Measurements from ENCODE around the gene ENSA. TPM values are rescaled to one million over a fixed set of nuclear protein-coding genes. Genes with fewer than 3 reads are reported as not detected.
"Not testable (repeated sequence)": the region's sequence is repeated elsewhere in the genome, so short reads cannot be mapped to it uniquely, and the experiment has no call there.

The ENSA gene
- total RNA-seq, 4 donors from 2014 or later, result 110 to 212 (median 141) TPM

DNA sequence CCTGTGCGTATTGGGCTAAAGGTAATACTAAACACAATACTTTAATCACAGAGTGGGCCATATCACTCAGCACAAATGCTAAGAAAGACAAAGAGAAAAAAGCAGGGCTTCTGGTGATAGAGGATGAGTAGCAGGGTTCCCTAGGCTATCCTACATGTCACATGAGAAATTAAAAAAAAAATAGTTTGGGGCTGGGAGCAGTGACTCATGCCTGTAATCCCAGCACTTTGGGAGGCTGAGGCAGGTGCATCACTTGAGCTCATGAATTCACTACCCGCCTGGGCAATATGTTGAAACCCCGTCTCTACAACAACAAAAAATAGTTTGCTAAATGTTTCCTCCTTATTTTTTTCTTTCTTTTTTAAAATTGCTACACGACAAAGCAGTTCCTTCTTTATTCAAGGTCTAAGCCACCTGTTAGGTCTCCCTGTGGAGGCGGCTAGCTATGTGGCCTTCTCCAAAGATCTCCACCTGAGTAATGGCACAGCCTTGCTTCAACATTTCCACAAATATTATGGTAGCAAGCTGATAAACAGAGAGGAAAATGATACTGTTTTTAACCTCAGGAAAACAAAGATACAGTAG lies 1.5 kb downstream of the ENSA start:
- peak overlapping the region in 3 of 4 donors; percentile 96 to 97 (median 96) for H3K27ac ChIP-seq (replicated peaks in 1 of 4)
- H3K4me3 ChIP-seq, result peak overlapping the region; percentile 61 to 87 (median 70)
- H3K4me1 ChIP-seq, result peaks cover 23 to 33% (median 31%) of the 10 kb centered on the region in 4 donors
- 80% methylated on average over 5 of the region's 5 CpGs for WGBS
- H3K36me3 ChIP-seq, result peaks cover 42 to 49% (median 47%) of the 10 kb centered on the region in 4 donors
- intact Hi-C loops (cut with DNase I), result no loop called here
- DNase-seq (ENCODE audit: extremely low spot score), result no peak
- H3K9me3 ChIP-seq, result no peaks in the 10 kb centered on the region
- no peaks in the 10 kb centered on the region for H3K27me3 ChIP-seq
- TF ChIP-seq EP300 (IDR thresholded peaks at IDR 0.05) (no peak), POLR2AphosphoS5 (IDR thresholded peaks at IDR 0.05) (no peak), POLR2A (IDR thresholded peaks at IDR 0.05; ENCODE audit: low read depth) (no peak)
- TF ChIP-seq, protein P1, sequence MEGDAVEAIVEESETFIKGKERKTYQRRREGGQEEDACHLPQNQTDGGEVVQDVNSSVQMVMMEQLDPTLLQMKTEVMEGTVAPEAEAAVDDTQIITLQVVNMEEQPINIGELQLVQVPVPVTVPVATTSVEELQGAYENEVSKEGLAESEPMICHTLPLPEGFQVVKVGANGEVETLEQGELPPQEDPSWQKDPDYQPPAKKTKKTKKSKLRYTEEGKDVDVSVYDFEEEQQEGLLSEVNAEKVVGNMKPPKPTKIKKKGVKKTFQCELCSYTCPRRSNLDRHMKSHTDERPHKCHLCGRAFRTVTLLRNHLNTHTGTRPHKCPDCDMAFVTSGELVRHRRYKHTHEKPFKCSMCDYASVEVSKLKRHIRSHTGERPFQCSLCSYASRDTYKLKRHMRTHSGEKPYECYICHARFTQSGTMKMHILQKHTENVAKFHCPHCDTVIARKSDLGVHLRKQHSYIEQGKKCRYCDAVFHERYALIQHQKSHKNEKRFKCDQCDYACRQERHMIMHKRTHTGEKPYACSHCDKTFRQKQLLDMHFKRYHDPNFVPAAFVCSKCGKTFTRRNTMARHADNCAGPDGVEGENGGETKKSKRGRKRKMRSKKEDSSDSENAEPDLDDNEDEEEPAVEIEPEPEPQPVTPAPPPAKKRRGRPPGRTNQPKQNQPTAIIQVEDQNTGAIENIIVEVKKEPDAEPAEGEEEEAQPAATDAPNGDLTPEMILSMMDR (IDR thresholded peaks at IDR 0.05), result no peak

DNA sequence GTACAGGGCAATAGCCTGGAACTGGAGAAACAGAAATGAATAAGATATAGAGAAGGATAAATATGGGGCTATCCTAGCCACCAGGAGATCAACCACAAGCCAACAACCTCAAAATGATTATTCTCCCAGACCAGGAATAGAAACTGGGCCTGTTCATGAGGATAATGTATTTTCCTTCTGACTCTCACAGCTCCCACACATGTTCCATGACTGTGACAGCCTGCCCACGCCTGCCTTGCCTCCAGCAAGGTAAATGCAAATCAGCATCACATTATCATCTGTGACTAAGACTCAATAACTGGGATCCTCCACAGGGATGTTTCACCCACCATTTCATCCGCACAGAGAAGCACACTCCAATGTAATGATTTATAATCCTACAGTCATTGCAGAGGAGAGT lies 3.3 kb downstream of the ENSA start:
- Histone ChIP-seq H3K27me3 (no peaks in the 10 kb centered on the region), H3K4me1 (peaks cover 40 to 49% (median 47%) of the 10 kb centered on the region in 4 donors), H3K27ac (replicated peaks in 1 of 4) (no peak overlapping the region), H3K36me3 (peaks cover 42 to 60% (median 53%) of the 10 kb centered on the region in 4 donors), H3K4me3 (no peak overlapping the region), H3K9me3 (no peaks in the 10 kb centered on the region)
- intact Hi-C loops (cut with DNase I), result no loop called here
- no peak for DNase-seq (ENCODE audit: extremely low spot score)
- 89% methylated on average over 2 of the region's 2 CpGs for WGBS
- no peak for TF ChIP-seq POLR2A (IDR thresholded peaks at IDR 0.05; ENCODE audit: low read depth)
- TF ChIP-seq, protein P1 (IDR thresholded peaks at IDR 0.05), result no peak
- no peak for TF ChIP-seq POLR2AphosphoS5 (IDR thresholded peaks at IDR 0.05)
- TF ChIP-seq EP300 (IDR thresholded peaks at IDR 0.05), result no peak

DNA sequence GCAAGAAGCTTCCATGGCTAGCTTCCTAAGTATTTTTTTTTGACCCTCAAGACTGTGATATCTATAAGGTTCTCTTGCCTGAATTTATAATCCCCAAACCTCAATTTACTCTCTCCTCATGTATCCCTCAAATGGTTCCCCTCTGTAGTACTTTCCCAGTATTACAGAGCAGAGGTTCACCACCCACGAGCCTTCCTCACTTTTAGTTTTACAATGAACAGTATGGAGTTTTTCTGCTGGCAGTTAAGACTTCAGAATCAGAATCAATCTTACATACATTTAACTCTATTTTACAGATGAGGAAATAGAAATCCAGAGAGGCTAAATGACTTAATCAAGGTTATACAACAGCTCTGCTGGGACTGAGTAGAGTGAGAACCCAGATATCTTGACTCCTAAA lies 4.9 kb downstream of the ENSA start:
- peaks cover 47 to 56% (median 54%) of the 10 kb centered on the region in 4 donors for H3K4me1 ChIP-seq
- not testable (repeated sequence) for H3K27ac ChIP-seq (replicated peaks in 1 of 4); H3K4me3 ChIP-seq; DNase-seq (ENCODE audit: extremely low spot score); H3K9me3 ChIP-seq; H3K27me3 ChIP-seq
- intact Hi-C loops (cut with DNase I), result loop anchor here (5.0 kb wide), 1 partner anchor 47 kb away; the partner anchor contains the start of gene MCL1
- WGBS, result 76% methylated on average over 1 of the region's 1 CpG
- H3K36me3 ChIP-seq, result peaks cover 42 to 69% (median 58%) of the 10 kb centered on the region in 4 donors

DNA sequence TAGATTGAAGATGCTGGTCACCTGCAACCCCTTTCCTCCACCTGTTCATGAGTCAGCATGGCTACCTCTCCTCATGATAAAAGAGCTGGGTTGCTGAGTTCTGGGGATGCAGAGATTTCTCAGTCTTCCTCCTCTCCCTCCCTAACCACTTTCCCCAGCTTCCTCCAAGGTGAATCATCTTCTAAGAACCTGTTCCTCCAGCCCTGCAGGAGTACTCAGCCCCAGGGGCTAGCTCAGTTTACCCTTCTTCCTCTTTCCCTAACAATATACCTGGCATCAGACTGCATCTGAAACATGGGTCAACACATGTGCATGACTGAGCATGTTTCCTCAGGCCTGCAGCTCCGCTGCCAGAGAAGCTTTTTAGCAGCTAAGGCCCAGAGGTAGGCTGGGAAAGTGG lies 5.3 kb downstream of the ENSA start:
- DNase-seq (ENCODE audit: extremely low spot score); H3K27ac ChIP-seq (replicated peaks in 1 of 4); H3K9me3 ChIP-seq; H3K4me3 ChIP-seq; H3K27me3 ChIP-seq: not testable (repeated sequence)
- WGBS, result 86% methylated on average over 1 of the region's 1 CpG
- peaks cover 42 to 73% (median 59%) of the 10 kb centered on the region in 4 donors for H3K36me3 ChIP-seq
- intact Hi-C loops (cut with DNase I), result loop anchor here (5.0 kb wide), 1 partner anchor 47 kb away; the partner anchor contains the start of gene MCL1
- peaks cover 51 to 60% (median 58%) of the 10 kb centered on the region in 4 donors for H3K4me1 ChIP-seq

DNA sequence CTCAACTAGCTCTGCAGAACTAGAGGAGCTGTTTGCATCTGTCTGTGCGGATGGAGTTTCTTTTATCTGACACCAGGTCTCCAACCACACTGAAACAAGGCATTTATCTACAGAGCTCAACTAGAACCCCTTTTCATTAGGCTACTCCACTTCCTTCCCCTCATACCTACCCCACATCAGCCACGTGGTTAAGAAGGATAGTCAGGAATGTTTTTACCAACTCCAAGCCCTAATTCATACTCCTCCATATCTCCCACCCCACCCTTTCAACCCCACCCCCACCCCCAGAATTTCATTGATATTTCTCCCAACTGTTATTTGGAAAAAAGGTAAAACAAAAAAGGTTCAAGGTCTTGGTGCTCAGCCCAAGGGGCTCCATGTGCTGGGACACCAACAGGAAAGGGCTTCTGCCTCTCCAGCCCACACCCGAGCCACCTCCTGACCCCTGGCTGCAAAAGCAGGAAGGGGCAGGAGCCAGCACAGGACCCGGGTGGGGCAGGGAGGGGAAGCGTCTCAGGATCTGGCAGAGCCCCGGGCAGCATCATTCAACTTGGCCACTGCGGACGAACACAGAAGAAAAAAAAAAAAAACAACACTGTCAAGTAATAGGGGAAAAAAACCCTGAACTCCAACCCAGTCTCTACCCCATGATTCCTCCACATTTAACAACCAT lies 7.0 kb downstream of the ENSA start:
- Histone ChIP-seq H3K27me3 (no peaks in the 10 kb centered on the region), H3K4me3 (no peak overlapping the region), H3K36me3 (peaks cover 41 to 87% (median 65%) of the 10 kb centered on the region in 4 donors), H3K9me3 (no peaks in the 10 kb centered on the region), H3K27ac (replicated peaks in 1 of 4) (peak overlapping the region; percentile 70 to 78 (median 75)), H3K4me1 (peaks cover 46 to 52% (median 47%) of the 10 kb centered on the region in 4 donors)
- intact Hi-C loops (cut with DNase I), result loop anchor here (5.0 kb wide), 1 partner anchor 45 kb away; the partner anchor contains the start of gene MCL1
- WGBS, result 34% methylated on average over 8 of the region's 8 CpGs
- TF ChIP-seq, protein P1 (IDR thresholded peaks at IDR 0.05), result peak in 1 of 3 experiments; percentile 15
- TF ChIP-seq EP300 (IDR thresholded peaks at IDR 0.05) (no peak), POLR2AphosphoS5 (IDR thresholded peaks at IDR 0.05) (peak; percentile 36)
- DNase-seq (ENCODE audit: extremely low spot score), result peak; percentile 91

Data from esophagus muscularis mucosa (tissue), 4 donors.